Hippocampal formation (tissue), 2 donors: ENCODE results near the gene ZNF205.

Source experiments
- DNase-seq, 2 donors: peaks; one replicate each; lab custom pipeline; 2025; lab: John Stamatoyannopoulos, UW

ZNF205 gene

DNA sequence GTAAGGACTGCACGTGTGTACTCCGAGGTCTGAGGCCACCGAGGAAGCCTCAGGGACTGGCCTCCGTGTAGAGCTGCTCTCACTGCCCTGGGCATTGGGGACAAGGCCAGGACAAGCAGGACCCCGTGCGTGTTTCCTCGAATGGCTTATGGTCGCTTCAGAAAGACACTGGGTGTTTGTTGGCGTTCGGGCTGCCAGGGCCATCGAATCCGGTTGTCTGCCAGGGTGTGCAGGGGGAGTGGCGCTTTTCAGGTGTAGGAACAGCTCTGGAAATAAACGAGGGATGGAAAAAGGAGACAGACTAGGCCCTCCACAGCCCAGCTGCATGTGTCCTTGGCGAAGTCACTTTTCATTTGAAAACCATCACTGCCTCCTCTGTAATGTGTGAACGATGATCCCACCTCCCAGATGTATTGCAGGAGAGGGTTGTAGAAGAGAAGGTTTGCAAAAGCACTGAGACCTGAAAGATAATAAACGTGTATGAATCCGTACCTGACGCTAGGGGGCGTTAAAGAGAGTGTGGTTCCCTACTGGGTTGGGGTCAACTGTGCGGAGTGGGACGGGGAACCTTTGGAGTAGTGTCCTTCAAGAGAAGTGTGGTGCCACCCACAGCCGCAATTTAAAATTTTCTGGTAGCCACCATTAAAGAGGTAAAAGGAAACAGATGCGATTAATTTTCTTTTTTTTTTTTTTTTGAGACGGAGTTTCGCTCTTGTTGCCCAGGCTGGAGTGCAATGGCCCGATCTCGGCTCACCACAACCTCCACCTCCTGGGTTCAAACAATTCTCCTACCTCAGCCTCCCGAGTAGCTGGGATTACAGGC lies 11.2 kb upstream of the ZNF205 start:
- no peak for DNase-seq

DNA sequence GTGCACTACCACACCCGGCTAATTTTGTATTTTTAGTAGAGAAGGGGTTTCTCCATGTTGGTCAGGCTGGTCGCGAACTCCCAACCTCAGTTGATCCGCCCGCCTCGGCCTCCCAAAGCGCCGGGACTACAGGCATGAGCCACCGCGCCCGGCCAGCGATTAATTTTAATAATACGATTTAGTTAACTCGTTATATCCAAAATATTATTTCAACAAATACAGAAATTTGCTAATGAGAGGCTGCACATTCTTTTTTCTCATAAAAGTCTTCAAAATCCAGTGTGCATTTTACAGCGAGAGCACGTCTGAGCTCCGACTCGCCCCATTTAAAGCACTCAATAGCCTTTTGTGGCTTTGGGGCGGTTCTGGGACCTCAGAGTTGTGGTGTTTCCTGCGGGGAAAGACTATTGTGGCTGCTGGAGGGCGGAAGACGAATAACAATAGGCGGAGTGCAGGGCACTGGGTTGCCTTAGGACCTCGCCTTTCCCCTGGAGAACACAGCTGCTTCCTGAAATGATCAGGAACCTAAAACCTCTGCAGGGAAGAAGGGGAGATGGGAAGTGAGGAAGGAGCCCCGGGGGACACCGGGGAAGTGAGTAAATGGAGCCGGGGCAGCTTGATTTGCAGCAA lies 10.4 kb upstream of the ZNF205 start:
- no peak for DNase-seq

DNA sequence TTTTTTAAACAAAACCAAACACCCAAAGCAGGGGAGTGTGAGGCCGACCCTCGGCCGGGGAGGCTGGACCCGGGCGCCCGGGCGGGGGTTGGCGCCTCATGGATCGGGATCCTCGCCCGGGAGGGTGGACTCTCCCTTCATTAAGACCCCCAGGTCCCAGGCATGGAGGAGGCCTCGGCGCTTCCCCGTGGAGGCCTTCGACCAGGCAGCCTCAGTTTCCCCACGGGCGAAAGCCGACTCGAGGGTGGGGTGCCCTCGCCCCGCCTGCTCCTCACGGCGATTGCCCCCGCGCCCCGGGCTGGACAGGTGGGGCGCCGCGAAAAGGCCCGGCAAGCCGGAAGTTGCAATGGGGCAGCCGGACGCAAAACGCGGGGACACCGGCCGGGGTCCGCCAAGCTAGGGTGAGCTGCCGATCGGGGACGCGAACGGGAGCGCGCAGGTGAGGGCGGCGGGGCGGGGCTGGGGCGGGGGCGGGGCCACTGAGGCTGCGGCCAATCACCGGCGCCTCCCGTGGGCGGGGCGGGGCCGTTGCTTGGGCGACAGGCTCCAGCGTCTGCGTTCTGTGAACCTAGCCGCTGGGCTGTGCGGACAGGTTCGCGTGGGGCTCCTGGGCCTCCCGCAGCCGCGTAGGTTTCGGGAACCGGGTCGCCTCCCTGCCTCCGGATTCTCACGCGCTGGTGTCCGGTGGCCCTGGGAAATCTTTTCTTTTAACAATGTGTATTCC lies 6.0 kb upstream of the ZNF205 start:
- DNase-seq: peak; percentile 74 to 83

DNA sequence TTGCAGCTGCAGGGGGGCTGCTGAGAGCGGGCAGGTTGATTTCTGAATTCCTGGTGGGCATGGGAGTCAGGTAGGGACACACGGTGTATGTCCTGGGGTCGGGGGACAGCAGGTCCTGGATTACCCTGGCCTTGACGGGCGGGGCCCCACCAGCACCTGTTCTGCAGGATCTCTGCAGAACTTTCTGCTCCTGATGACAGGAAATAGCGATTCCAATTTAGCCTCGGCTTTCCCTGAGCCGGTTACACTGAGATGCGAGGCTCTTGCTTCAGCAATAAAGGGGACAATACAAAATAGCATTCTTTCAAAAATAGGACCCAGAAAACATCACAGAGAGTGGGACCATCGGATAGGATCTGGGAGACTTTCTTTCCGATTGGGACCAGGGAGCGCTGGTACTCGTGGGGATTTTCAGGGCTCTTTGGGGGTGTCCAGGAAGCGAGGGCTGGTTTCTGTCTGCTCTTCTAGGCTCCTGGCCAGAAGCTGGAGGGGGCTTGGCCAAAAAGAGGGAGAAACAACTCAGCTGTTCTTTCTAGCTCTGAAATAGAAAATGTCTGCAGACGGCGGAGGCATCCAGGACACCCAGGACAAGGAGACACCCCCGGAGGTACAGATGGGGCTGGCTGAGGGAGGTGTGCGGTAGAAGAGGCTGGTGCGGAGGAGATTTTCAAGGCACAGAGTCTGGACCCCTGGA lies 642 bp downstream of the ZNF205 start:
- DNase-seq: no peak

DNA sequence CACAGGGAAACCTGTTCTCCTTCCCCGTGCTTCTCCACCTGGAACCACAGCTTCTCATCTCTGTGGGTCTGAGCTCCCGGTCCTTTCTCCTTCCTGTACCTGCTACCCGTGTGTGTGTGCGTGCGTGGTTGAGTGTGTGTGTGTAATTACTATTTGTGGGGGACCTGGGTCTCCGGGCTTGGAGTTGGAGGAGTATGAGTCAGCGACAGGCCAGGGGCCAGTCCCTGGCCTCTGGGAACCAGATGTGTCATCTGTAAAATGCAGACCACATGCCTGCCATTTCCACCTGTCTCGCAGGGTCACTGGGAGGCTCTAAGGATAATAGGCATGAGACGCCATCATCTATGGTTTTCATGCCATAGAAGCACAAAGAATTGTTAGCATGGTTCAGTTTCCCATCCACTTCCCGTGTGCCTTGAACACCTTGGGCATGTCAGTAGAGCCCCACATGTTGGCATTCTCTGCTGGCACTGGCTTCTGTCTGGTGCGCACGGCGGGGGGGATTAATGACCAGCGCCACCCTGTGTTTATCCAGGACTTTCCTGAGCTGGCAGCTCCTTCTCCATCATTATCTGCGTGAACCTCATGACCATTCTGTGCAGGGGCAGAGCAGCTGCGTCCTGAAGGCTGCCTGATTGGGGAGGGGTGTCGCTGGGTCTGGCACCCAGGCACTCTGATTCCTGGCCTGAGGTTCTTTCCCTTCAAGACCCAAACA lies 1.5 kb downstream of the ZNF205 start:
- no peak for DNase-seq

DNA sequence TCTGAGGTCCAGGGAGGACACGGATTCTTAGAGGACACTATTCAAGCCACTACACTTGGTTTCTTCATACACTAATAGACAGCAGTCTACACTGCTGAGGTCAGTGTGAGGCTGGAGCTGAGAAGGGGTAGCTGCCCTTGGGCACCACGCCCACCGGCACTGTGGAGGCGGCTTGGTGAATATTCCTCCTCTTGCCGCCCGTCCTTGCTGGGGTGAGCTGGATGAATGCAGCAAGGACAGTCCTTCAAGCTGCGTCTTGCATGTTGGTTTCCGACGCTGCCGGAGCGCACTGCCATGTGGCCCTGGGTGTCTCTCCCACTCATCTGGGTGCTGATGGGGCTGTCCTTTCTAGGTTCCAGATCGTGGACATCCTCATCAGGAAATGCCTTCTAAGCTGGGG lies 2.6 kb downstream of the ZNF205 start:
- no peak for DNase-seq

DNA sequence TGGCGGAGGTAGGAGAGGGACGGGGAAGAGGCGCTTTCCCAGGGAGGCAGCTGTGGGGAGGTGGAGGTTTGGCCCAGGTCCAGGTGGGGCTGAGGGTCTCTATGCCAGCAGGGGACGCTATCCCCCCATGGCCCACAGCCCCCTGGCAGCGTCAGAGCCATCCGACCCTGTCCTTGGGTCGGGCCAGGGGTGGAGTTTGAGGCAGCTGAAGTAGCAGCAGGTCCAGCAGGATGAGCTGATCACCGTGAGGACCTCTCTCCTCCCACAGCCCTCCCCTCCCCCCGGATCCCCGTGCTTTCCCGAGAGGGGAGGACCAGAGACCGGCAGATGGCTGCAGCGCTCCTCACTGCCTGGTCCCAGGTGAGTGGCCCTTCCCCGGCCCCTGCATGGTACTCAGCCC lies 3.2 kb downstream of the ZNF205 start:
- DNase-seq: no peak

DNA sequence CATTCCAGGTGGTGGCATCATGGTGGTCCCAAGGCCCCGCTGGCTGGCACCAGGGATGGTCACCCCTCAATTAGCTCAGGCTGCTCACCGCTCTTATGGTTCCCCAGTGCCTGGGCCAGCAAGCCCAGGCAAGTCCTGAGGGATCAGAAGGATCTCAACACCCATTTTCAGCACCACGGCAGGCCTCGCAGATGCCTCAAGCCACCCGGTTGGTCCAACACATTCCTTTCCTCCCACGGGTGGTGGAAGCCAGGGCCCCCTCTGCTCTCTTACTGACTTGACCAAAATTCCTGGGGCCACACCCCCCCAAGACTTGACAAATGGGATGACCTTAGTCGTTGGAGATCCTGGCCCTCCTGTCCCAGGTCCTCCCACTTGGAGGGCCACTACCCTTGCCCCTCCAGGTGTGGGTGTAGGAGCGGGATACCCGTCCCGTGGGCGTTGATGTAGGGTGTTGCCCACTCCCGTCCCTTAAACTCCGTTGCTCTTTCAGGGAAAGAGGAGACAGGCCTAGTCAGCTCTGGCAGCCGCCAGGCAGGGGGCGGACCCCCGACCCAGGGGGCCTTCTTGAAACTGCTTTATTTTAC lies 5.9 kb downstream of the ZNF205 start:
- DNase-seq: no peak

DNA sequence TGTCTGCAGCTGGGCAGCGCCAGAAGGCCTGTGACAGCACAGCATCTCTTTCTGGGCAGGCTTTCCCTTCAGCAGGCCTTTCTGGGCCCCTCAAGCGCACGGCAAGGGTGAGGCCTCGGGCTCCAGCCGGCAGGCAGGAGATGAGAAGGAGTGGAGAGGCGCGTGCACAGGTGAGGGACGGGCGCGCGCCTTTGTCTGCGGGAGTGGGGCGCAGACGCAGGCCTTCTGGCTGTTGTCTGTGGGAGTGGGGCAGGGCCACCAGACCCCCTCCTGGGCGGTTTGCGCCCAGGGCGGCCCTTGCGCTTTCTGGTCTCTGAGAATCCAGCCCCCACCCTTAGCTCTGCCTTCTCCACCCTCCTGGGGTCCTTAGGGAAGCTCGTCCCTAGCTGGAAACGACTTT lies 6.5 kb downstream of the ZNF205 start:
- DNase-seq: no peak

DNA sequence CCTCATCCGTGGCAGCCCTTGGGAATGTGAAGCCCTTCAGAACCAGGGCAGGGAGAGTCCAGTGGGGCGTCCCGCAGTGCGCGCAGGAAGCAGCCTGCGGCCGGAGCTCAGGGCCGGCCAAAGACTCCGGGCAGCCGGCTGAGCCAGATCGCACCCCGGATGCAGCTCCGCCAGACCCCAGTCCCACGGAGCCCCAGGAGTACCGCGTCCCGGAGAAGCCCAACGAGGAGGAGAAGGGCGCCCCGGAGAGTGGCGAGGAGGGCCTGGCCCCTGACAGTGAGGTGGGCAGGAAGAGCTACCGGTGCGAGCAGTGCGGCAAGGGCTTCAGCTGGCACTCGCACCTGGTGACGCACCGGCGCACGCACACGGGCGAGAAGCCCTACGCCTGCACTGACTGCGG lies 6.9 kb downstream of the ZNF205 start:
- no peak for DNase-seq

DNA sequence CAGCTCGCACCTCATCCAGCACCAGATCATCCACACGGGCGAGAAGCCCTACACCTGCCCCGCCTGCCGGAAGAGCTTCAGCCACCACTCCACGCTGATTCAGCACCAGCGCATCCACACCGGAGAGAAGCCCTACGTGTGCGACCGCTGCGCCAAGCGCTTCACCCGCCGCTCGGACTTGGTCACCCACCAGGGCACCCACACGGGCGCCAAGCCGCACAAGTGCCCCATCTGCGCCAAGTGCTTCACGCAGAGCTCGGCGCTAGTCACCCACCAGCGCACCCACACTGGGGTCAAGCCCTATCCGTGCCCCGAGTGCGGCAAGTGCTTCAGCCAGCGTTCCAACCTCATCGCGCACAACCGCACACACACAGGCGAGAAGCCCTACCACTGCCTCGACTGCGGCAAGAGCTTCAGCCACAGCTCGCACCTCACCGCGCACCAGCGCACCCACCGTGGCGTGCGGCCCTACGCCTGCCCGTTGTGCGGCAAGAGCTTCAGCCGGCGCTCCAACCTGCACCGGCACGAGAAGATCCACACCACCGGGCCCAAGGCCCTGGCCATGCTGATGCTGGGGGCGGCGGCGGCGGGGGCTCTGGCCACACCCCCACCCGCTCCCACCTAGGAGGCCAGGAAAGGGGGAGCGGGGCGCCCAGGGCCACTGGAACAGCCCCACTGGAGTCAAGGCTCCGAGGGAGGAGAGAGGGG lies 7.5 kb downstream of the ZNF205 start:
- DNase-seq: no peak

DNA sequence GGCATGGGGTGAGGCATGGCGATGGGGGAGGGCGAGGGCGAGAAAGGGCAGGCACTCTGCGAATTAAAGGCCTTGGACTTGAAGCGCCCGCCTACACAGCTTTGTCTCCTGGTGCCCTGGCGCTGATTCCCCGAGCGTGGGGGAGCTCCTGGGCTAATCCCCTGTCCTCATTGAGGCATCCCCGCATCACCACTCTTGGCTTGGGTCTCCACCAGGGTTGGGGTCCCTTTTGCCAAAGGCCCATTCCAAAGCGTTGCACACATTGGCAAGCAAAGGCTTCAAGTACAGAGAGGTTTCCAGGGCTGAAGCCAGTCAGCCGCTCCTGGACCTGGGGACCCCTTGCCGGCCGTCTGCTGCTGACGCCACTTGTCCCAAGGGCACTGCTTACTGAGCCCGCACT lies 8.0 kb downstream of the ZNF205 start:
- no peak for DNase-seq

DNA sequence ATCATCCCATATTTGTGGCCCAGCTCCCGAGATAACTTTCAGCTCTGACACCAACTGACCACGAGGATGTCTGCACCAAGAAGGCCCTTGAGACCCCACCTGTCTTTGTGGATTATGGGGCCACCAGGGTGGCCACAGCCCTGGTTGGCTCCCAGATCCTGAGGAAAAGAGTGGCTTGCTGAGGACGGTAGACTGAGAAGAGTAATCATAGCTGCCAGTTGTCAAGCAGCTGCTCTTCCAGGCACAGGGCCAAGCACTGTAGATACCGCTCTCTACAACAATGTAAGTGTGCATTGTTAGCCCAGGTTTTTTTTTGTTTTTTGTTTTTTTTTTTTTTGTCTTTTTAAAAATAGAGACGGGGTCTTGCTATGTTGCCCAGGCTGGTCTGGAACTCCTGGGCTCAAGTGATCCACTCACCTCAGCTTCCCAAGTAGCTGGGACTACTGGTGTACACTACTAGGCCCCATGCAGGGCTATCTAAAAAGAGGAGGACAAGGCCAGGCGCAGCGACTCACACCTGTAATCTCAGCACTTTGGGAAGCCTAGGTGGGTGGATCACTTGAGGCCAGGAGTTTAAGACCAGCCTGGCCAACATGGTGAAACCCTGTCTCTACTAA lies 9.6 kb downstream of the ZNF205 start:
- no peak for DNase-seq

DNA sequence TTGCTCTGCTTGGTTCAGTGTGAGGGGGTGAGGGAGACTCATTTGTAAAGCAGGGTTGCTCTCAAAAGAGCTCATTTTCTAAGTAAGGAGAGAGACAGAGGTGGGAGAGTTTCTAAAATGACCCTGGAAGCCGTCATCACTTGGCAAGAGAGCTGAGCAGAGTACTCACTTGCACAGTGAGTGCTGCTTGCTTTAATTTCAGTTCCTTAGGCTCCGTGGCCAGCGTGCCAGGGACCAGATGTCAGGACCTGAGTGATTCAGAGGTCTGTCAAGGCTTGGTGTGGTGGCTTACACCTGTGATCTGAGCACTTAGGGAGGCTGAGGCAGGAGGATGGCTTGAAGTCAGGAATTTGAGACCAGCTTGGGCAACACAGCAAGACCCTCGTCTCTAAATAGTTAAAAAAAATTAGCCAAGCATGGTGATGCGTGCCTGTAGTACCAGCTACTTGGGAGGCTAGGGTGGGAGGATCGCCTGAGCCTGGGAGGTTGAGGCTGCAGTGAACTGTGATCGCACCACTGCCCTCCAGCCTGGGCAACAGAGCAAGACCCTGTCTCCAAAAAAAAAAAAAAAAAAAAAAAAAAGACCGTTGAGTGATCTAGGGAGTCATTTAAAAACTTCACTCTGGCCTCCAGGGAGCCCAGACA lies 10.7 kb downstream of the ZNF205 start:
- no peak for DNase-seq

DNA sequence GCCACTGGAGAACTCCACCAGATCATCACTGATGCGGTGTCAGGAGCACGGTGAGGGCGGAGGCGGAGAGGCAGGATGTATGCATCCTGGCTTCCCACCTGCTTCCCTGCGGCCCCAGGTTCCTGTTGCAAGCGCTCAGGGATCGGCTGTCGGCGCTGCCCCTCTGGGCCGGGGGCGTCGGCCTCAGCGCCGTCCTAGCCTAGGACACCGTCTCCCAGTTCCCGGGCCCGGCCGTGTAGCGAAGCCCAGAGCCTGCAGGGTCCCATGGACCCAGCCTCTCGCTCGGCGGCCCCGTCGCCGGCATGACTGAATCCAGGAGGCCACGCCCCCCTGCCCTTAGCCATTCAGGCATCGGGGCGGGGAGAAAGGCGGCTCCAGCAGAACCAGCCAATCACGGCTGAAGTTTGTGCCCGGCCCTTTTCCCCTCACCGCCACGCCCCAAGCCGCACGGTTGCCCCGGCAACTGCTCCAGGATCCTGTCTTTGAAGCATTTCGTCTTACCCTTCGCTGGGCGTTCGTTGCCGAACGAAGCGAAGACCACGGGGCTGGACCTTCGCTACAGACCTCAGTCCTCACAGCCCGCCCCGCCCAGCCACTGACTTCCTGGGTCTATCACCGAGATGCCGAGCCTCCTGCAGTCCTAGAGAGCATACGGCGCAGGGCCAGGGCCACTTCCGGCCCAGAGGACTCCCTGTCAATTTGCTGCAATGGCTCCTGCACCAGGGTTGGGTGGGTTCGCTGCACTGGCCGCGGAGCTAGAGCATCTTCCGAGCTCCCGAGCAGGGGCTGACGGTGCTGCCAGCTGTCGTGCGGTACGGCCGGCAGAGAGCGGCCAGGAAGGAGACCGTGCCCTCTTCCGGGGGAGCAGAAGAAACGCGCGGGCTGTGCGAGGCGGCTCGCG lies 11.8 kb downstream of the ZNF205 start:
- peak; percentile 90 to 93 for DNase-seq

DNA sequence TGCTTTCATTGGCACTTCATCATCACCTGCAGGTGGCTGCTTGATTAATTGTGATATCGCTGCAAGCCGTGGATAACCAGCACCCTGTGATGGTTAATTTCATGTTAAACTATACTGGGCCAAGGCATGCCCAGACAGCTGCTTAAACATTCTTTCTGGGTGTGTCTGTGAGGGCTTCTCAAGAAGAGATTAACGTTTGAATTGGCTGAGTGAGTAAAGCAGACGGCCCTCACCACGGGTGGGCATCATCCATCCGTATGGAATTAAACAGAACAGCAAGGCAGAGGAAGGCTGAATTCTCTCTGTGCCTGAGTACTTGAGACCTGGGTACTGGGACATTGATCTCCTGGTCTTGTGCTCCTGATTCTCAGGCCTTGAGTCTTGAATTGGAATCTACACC lies 15.4 kb downstream of the ZNF205 start:
- no peak for DNase-seq

DNA sequence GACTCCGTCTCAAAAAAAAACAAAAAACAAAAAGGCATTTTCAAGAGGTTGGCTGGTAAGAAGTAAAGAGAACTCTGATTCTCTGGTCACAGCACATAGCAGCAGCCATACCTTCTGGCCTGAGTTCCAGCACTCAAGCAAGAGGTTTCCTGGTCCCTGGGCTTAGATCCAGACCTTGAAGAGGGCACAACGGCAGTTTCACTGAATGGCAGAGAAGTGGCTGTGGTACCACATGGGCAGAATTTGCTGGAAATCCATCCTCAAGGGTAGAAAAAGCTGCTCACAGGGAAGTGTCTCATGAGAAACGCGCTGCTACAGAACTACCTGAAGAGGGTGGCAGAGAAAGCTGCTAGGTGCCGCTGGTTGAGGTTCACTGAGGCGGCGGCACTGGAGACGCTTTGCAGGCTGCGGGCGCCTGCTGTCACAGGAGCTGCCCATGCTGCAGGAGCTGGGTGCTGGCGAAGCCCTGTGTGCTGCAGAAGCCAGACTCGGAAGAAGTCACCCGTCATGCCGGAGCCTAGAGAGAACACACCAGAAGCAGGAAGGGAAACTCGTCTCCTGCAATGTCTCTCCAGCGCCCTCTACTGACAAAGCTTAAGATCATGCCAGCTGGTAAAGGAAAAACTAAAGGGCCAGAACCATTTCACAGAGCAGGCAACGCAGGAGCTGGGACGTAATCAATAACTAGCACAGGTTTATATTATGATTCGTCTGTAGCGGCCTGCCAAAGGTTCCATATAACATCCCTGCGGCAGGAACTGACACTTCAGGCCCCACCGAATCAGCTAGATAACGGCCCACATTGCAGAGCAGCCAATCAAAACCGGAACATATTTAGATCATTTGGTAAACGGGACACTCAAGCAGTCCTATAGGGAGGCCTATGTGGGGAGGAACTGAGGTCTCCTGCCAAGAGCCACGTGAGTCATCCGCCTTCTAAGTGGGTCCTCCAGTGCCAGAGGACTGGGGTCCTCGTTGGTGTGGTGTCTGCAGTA lies 17.0 kb downstream of the ZNF205 start:
- DNase-seq: peak; percentile 79 to 91
